ENCODE data around the gene TACC2.
"Not testable (repeated sequence)": the region's sequence is repeated elsewhere in the genome, so short reads cannot be mapped to it uniquely, and the experiment has no call there.

The TACC2 gene

GRCh38 chr10:122007415-122007814, 18.5 kb downstream of the TACC2 start:
- H3K4me1 Mint-ChIP-seq (ENCODE audit: low read depth) = no peaks in the 10 kb centered on the region
- peaks cover 9% of the 10 kb centered on the region for H3K27me3 Mint-ChIP-seq
- no peak overlapping the region for H3K27ac Mint-ChIP-seq
- no peaks in the 10 kb centered on the region for H3K36me3 Mint-ChIP-seq
- peaks cover 3% of the 10 kb centered on the region for H3K9me3 Mint-ChIP-seq (ENCODE audit: low read depth)
- no peak overlapping the region for H3K4me3 Mint-ChIP-seq

- Mint-ChIP-seq H3K27me3 (peaks cover 7% of the 10 kb centered on the region), H3K4me1 (ENCODE audit: low read depth) (no peaks in the 10 kb centered on the region), H3K9me3 (ENCODE audit: low read depth) (no peaks in the 10 kb centered on the region), H3K4me3 (no peak overlapping the region), H3K36me3 (no peaks in the 10 kb centered on the region), H3K27ac (no peak overlapping the region)
These were observed 21.6 kb downstream of the TACC2 start for GRCh38 chr10:122010405-122011050.

- H3K4me3 Mint-ChIP-seq = no peak overlapping the region
- H3K4me1 Mint-ChIP-seq (ENCODE audit: low read depth) = no peaks in the 10 kb centered on the region
- H3K36me3 Mint-ChIP-seq = no peaks in the 10 kb centered on the region
- no peaks in the 10 kb centered on the region for H3K9me3 Mint-ChIP-seq (ENCODE audit: low read depth)
- H3K27ac Mint-ChIP-seq = no peak overlapping the region
- peaks cover 7% of the 10 kb centered on the region for H3K27me3 Mint-ChIP-seq
These were observed 23.8 kb downstream of the TACC2 start for GRCh38 chr10:122012731-122013130.

- Mint-ChIP-seq H3K27me3 (peaks cover 7% of the 10 kb centered on the region), H3K36me3 (no peaks in the 10 kb centered on the region), H3K9me3 (ENCODE audit: low read depth) (no peaks in the 10 kb centered on the region), H3K27ac (no peak overlapping the region), H3K4me3 (no peak overlapping the region), H3K4me1 (ENCODE audit: low read depth) (no peaks in the 10 kb centered on the region)
These were observed 24.4 kb downstream of the TACC2 start for GRCh38 chr10:122013311-122013780.

GRCh38 chr10:122014652-122015248, 25.8 kb downstream of the TACC2 start:
- Mint-ChIP-seq H3K27me3 (peaks cover 6% of the 10 kb centered on the region), H3K4me3 (no peak overlapping the region), H3K4me1 (ENCODE audit: low read depth) (no peaks in the 10 kb centered on the region), H3K9me3 (ENCODE audit: low read depth) (no peaks in the 10 kb centered on the region), H3K27ac (no peak overlapping the region), H3K36me3 (no peaks in the 10 kb centered on the region)

GRCh38 chr10:122017926-122018325, 29.0 kb downstream of the TACC2 start:
- not testable (repeated sequence) for H3K27ac Mint-ChIP-seq; H3K27me3 Mint-ChIP-seq; H3K4me3 Mint-ChIP-seq; H3K9me3 Mint-ChIP-seq (ENCODE audit: low read depth); H3K36me3 Mint-ChIP-seq; H3K4me1 Mint-ChIP-seq (ENCODE audit: low read depth)

GRCh38 chr10:122018491-122018890, 29.5 kb downstream of the TACC2 start:
- H3K9me3 Mint-ChIP-seq (ENCODE audit: low read depth) = no peaks in the 10 kb centered on the region
- no peaks in the 10 kb centered on the region for H3K4me1 Mint-ChIP-seq (ENCODE audit: low read depth)
- no peaks in the 10 kb centered on the region for H3K36me3 Mint-ChIP-seq
- H3K27me3 Mint-ChIP-seq = no peaks in the 10 kb centered on the region
- no peak overlapping the region for H3K4me3 Mint-ChIP-seq
- H3K27ac Mint-ChIP-seq = no peak overlapping the region

- H3K9me3 Mint-ChIP-seq (ENCODE audit: low read depth) = no peaks in the 10 kb centered on the region
- no peaks in the 10 kb centered on the region for H3K4me1 Mint-ChIP-seq (ENCODE audit: low read depth)
- H3K4me3 Mint-ChIP-seq = no peak overlapping the region
- H3K36me3 Mint-ChIP-seq = no peaks in the 10 kb centered on the region
- no peak overlapping the region for H3K27ac Mint-ChIP-seq
- no peaks in the 10 kb centered on the region for H3K27me3 Mint-ChIP-seq
These were observed 30.0 kb downstream of the TACC2 start for GRCh38 chr10:122018951-122019413.

- H3K4me3 Mint-ChIP-seq = no peak overlapping the region
- no peak overlapping the region for H3K27ac Mint-ChIP-seq
- no peaks in the 10 kb centered on the region for H3K9me3 Mint-ChIP-seq (ENCODE audit: low read depth)
- no peaks in the 10 kb centered on the region for H3K4me1 Mint-ChIP-seq (ENCODE audit: low read depth)
- H3K36me3 Mint-ChIP-seq = no peaks in the 10 kb centered on the region
- H3K27me3 Mint-ChIP-seq = no peaks in the 10 kb centered on the region
These were observed 30.5 kb downstream of the TACC2 start for GRCh38 chr10:122019414-122019975.

- Mint-ChIP-seq H3K4me1 (ENCODE audit: low read depth) (no peaks in the 10 kb centered on the region), H3K27ac (no peak overlapping the region), H3K27me3 (no peaks in the 10 kb centered on the region), H3K4me3 (no peak overlapping the region), H3K9me3 (ENCODE audit: low read depth) (no peaks in the 10 kb centered on the region), H3K36me3 (no peaks in the 10 kb centered on the region)
These were observed 31.3 kb downstream of the TACC2 start for GRCh38 chr10:122020226-122020625.

- H3K9me3 Mint-ChIP-seq (ENCODE audit: low read depth) = no peaks in the 10 kb centered on the region
- H3K4me3 Mint-ChIP-seq = no peak overlapping the region
- H3K27ac Mint-ChIP-seq = no peak overlapping the region
- no peaks in the 10 kb centered on the region for H3K27me3 Mint-ChIP-seq
- no peaks in the 10 kb centered on the region for H3K4me1 Mint-ChIP-seq (ENCODE audit: low read depth)
- no peaks in the 10 kb centered on the region for H3K36me3 Mint-ChIP-seq
These were observed 32.4 kb downstream of the TACC2 start for GRCh38 chr10:122021379-122021778.

- H3K27ac Mint-ChIP-seq = no peak overlapping the region
- H3K27me3 Mint-ChIP-seq = no peaks in the 10 kb centered on the region
- H3K4me3 Mint-ChIP-seq = no peak overlapping the region
- H3K4me1 Mint-ChIP-seq (ENCODE audit: low read depth) = no peaks in the 10 kb centered on the region
- H3K9me3 Mint-ChIP-seq (ENCODE audit: low read depth) = no peaks in the 10 kb centered on the region
- H3K36me3 Mint-ChIP-seq = no peaks in the 10 kb centered on the region
These were observed 32.9 kb downstream of the TACC2 start for GRCh38 chr10:122021828-122022227.

- no peaks in the 10 kb centered on the region for H3K36me3 Mint-ChIP-seq
- no peaks in the 10 kb centered on the region for H3K9me3 Mint-ChIP-seq (ENCODE audit: low read depth)
- H3K27me3 Mint-ChIP-seq = no peaks in the 10 kb centered on the region
- H3K4me1 Mint-ChIP-seq (ENCODE audit: low read depth) = no peaks in the 10 kb centered on the region
- H3K27ac Mint-ChIP-seq = no peak overlapping the region
- H3K4me3 Mint-ChIP-seq = no peak overlapping the region
These were observed 33.3 kb downstream of the TACC2 start for GRCh38 chr10:122022276-122022675.

GRCh38 chr10:122023257-122023656, 34.3 kb downstream of the TACC2 start:
- H3K9me3 Mint-ChIP-seq (ENCODE audit: low read depth); H3K27me3 Mint-ChIP-seq; H3K4me3 Mint-ChIP-seq; H3K27ac Mint-ChIP-seq; H3K36me3 Mint-ChIP-seq; H3K4me1 Mint-ChIP-seq (ENCODE audit: low read depth): not testable (repeated sequence)

- H3K9me3 Mint-ChIP-seq (ENCODE audit: low read depth) = no peaks in the 10 kb centered on the region
- H3K27me3 Mint-ChIP-seq = peaks cover 13% of the 10 kb centered on the region
- H3K4me1 Mint-ChIP-seq (ENCODE audit: low read depth) = no peaks in the 10 kb centered on the region
- H3K27ac Mint-ChIP-seq = no peak overlapping the region
- no peak overlapping the region for H3K4me3 Mint-ChIP-seq
- no peaks in the 10 kb centered on the region for H3K36me3 Mint-ChIP-seq
These were observed 40.7 kb downstream of the TACC2 start for GRCh38 chr10:122029499-122030199.
